ENCODE measurements around the gene KRTAP10-5.
A peak's percentile ranks its signal among the peaks of the same experiment; 100 is the strongest.

Gene KRTAP10-5

DNA sequence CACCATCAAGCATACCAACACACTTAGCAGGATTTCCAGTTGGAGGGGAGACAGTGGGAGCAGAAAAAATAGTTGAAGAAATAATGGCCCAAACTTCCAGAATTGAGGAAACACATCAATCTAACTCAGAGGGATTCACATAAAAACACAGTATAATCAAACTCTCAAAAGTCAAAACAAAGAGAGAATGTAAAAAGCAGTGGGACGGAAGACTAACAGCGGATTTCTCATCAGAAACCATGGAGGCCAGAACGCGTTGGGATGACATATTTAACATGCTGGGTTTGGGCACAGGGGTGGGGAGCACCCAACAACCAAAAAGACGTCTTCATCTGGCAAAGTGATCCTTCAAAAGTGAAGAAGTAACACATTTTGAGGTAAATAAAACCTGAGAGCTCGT lies 39.5 kb upstream of the KRTAP10-5 start:
- no peak overlapping the region for H3K4me3 ChIP-seq (replicated peaks; ENCODE audit: insufficient read depth, low read length)
- DNase-seq (ENCODE audit: low read depth in 1 of 2, low spot score in 1 of 2), result no peak
- no peaks in the 10 kb centered on the region for H3K27me3 ChIP-seq (ENCODE audit: insufficient read depth, poor library complexity, severe bottlenecking)
- no peak for TF ChIP-seq SPI1 (IDR thresholded peaks at IDR 0.05; ENCODE audit: borderline replicate concordance, low read depth)
- no peak for TF ChIP-seq REST (IDR thresholded peaks at IDR 0.05; ENCODE audit: insufficient replicate concordance, low read depth)
- no peak for TF ChIP-seq CTCF (IDR thresholded peaks at IDR 0.05; ENCODE audit: insufficient read depth, low read length)
- no peak for TF ChIP-seq GABPA (IDR thresholded peaks at IDR 0.05; ENCODE audit: low read depth)
- TF ChIP-seq POLR2AphosphoS5 (IDR thresholded peaks at IDR 0.05; ENCODE audit: low read depth), result no peak
- H3K27ac ChIP-seq (replicated peaks), result no peak overlapping the region

- no peak overlapping the region for H3K27ac ChIP-seq (replicated peaks)
- TF ChIP-seq SPI1 (IDR thresholded peaks at IDR 0.05; ENCODE audit: borderline replicate concordance, low read depth) (no peak), CTCF (IDR thresholded peaks at IDR 0.05; ENCODE audit: insufficient read depth, low read length) (no peak), REST (IDR thresholded peaks at IDR 0.05; ENCODE audit: insufficient replicate concordance, low read depth) (no peak), GABPA (IDR thresholded peaks at IDR 0.05; ENCODE audit: low read depth) (no peak), POLR2AphosphoS5 (IDR thresholded peaks at IDR 0.05; ENCODE audit: low read depth) (no peak)
- DNase-seq (ENCODE audit: low read depth in 1 of 2, low spot score in 1 of 2), result no peak
- H3K4me3 ChIP-seq (replicated peaks; ENCODE audit: insufficient read depth, low read length), result no peak overlapping the region
- H3K27me3 ChIP-seq (ENCODE audit: insufficient read depth, poor library complexity, severe bottlenecking), result no peaks in the 10 kb centered on the region
Observed at GRCh38 chr21:44618909-44619308, 38.5 kb upstream of the KRTAP10-5 start.

GRCh38 chr21:44618504-44618903 lies 38.1 kb upstream of the KRTAP10-5 start:
- no peak for TF ChIP-seq SPI1 (IDR thresholded peaks at IDR 0.05; ENCODE audit: borderline replicate concordance, low read depth)
- TF ChIP-seq CTCF (IDR thresholded peaks at IDR 0.05; ENCODE audit: insufficient read depth, low read length), result no peak
- no peak for TF ChIP-seq REST (IDR thresholded peaks at IDR 0.05; ENCODE audit: insufficient replicate concordance, low read depth)
- TF ChIP-seq GABPA (IDR thresholded peaks at IDR 0.05; ENCODE audit: low read depth), result no peak
- no peak for TF ChIP-seq POLR2AphosphoS5 (IDR thresholded peaks at IDR 0.05; ENCODE audit: low read depth)
- Histone ChIP-seq H3K27ac (replicated peaks) (no peak overlapping the region), H3K4me3 (replicated peaks; ENCODE audit: insufficient read depth, low read length) (no peak overlapping the region), H3K27me3 (ENCODE audit: insufficient read depth, poor library complexity, severe bottlenecking) (no peaks in the 10 kb centered on the region)
- peak in 1 of 2 experiments; percentile 66 for DNase-seq (ENCODE audit: low read depth in 1 of 2, low spot score in 1 of 2)

All from HL-60 (cell line).